Astrocyte (in vitro differentiated cells and primary cell): ENCODE data around the gene GNAQ. TPM values are rescaled to one million over a fixed set of nuclear protein-coding genes. Genes with fewer than 3 reads are reported as not detected.

Source experiments
- DNase-seq: peaks from one replicate; pipeline ENCODE4 v3.0.0-alpha.2; 2010; ENCODE audit warnings: low read depth
- FAIRE-seq: peaks from 2 replicates; lab custom pipeline; 2011; peaks lifted over from hg19 to GRCh38; lab: Jason Lieb, UNC
- H2AFZ ChIP-seq: 2 replicates; pipeline ENCODE4 v1.6.0; 2012; ENCODE audit warnings: low read depth, low read length, inconsistent platforms
- H3K27ac ChIP-seq: 2 replicates; pipeline ENCODE4 v1.5.1; 2011; ENCODE audit warnings: low read depth, low read length, inconsistent platforms
- H3K27me3 ChIP-seq: 2 replicates; pipeline ENCODE4 v1.6.0; 2011; ENCODE audit warnings: low read length, inconsistent platforms; ENCODE audit not compliant: insufficient read depth
- H3K36me3 ChIP-seq: 2 replicates; pipeline ENCODE4 v1.5.1; 2011; ENCODE audit warnings: low read length, inconsistent platforms; ENCODE audit not compliant: insufficient read depth
- H3K4me1 ChIP-seq: 2 replicates; pipeline ENCODE4 v1.5.1; 2011; ENCODE audit warnings: low read length, inconsistent platforms; ENCODE audit not compliant: insufficient read depth
- H3K4me2 ChIP-seq: 2 replicates; pipeline ENCODE4 v1.6.0; 2012; ENCODE audit warnings: low read length, inconsistent platforms
- H3K4me3 ChIP-seq: 2 replicates; pipeline ENCODE4 v1.5.1; 2011; ENCODE audit warnings: low read depth, mild to moderate bottlenecking, low read length, inconsistent platforms; ENCODE audit not compliant: insufficient read depth
- H3K79me2 ChIP-seq: 2 replicates; pipeline ENCODE4 v1.6.0; 2012; ENCODE audit warnings: mild to moderate bottlenecking, low read length, inconsistent platforms; ENCODE audit not compliant: insufficient read depth
- H3K9ac ChIP-seq: 2 replicates; pipeline ENCODE4 v1.6.0; 2012; ENCODE audit warnings: mild to moderate bottlenecking, low read length, inconsistent platforms
- H3K9me3 ChIP-seq: 2 replicates; pipeline ENCODE4 v1.5.1; 2012; ENCODE audit warnings: low read depth, mild to moderate bottlenecking, low read length, inconsistent platforms; ENCODE audit not compliant: insufficient read depth
- H4K20me1 ChIP-seq: 2 replicates; pipeline ENCODE4 v1.6.0; 2012; ENCODE audit warnings: low read length, inconsistent platforms; ENCODE audit not compliant: insufficient read depth
- H3K27ac Mint-ChIP-seq: one replicate; pipeline ENCODE4 v1.8.0; 2021; ENCODE audit warnings: mild to moderate bottlenecking, mixed read lengths; ENCODE audit not compliant: unreplicated experiment
- H3K27me3 Mint-ChIP-seq: one replicate; pipeline ENCODE4 v1.8.0; 2021; ENCODE audit warnings: low read depth, mixed read lengths; ENCODE audit not compliant: unreplicated experiment
- H3K36me3 Mint-ChIP-seq: one replicate; pipeline ENCODE4 v1.8.0; 2021; ENCODE audit warnings: low read depth, mixed read lengths; ENCODE audit not compliant: unreplicated experiment
- H3K4me1 Mint-ChIP-seq: one replicate; pipeline ENCODE4 v1.8.0; 2021; ENCODE audit warnings: low read depth, mixed read lengths; ENCODE audit not compliant: unreplicated experiment
- H3K4me3 Mint-ChIP-seq: one replicate; pipeline ENCODE4 v1.8.0; 2021; ENCODE audit warnings: mild to moderate bottlenecking, moderate library complexity, mixed read lengths; ENCODE audit not compliant: unreplicated experiment
- H3K9me3 Mint-ChIP-seq: one replicate; pipeline ENCODE4 v1.8.0; 2021; ENCODE audit warnings: mild to moderate bottlenecking, mixed read lengths; ENCODE audit not compliant: unreplicated experiment
- EZH2 ChIP-seq: IDR thresholded peaks from 2 replicates; pipeline ENCODE4 v1.6.1; 2012; ENCODE audit warnings: mild to moderate bottlenecking, low read length, inconsistent platforms; ENCODE audit not compliant: insufficient read depth
- total RNA-seq: library from RNA; stranded (reverse); gene quantifications from 2 replicates; pipeline ENCODE4 v1.2.1, GENCODE V29; 2021
- TF ChIP-seq, protein P1 (sequence below): IDR thresholded peaks from 2 replicates; pipeline ENCODE4 v1.5.1; 2011; ENCODE audit warnings: low read depth, mild to moderate bottlenecking, inconsistent platforms, low read length, moderate library complexity; ENCODE audit not compliant: insufficient read depth

Gene GNAQ
- total RNA-seq, 1 donor from 2014 or later = 74.9 TPM

DNA sequence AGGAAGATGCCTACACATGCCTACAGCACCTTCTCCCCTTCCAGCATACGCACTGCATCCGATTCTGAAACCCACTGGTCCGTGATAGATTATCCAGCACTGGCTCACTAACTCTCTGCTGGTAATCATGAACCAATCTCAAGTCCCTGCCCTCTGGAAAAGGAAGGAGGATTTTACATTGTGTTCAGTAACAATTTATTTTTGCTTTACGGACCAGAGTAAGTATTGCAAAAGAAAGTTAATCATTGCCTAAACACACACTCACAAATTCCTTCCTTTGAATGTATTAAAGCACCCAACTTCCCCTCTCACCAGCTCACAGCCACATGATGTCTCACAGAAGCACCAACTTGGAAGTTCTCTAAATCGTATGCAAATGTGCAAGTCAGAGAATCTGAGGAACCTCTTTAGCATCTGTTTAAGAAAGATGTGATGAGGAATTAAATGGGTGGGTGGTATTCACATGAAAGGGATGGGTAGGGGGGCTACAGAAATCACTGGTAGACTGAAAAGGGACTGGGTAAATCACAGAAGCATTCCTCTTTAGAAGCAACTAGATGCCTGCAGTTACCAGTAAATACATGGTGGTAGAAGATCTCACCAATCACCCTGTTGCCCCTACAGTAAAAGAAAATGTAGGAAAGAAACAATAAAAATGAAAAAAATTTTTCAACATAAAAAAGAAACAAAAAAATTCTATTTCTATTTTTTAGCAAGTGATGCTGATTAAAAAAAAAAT lies 8.4 kb downstream of the GNAQ start:
- Histone ChIP-seq H3K79me2 (peaks cover 98% of the 10 kb centered on the region), H3K4me3 (no peak overlapping the region), H3K27me3 (no peaks in the 10 kb centered on the region), H3K27ac (peak overlapping the region; percentile 29), H2AFZ (no peak overlapping the region), H3K4me1 (peaks cover 27% of the 10 kb centered on the region), H3K9me3 (no peaks in the 10 kb centered on the region), H3K36me3 (no peaks in the 10 kb centered on the region), H4K20me1 (peaks cover 72% of the 10 kb centered on the region), H3K9ac (peak overlapping the region; percentile 40), H3K4me2 (peak overlapping the region; percentile 67)
- Mint-ChIP-seq H3K27ac (peak overlapping the region; percentile 66), H3K4me3 (no peak overlapping the region), H3K9me3 (no peaks in the 10 kb centered on the region), H3K36me3 (peaks cover 7% of the 10 kb centered on the region), H3K27me3 (no peaks in the 10 kb centered on the region), H3K4me1 (peaks cover 47% of the 10 kb centered on the region)
- FAIRE-seq (peak; percentile 65), DNase-seq (peak; percentile 83)
- TF ChIP-seq EZH2 = no peak
- TF ChIP-seq, protein P1, sequence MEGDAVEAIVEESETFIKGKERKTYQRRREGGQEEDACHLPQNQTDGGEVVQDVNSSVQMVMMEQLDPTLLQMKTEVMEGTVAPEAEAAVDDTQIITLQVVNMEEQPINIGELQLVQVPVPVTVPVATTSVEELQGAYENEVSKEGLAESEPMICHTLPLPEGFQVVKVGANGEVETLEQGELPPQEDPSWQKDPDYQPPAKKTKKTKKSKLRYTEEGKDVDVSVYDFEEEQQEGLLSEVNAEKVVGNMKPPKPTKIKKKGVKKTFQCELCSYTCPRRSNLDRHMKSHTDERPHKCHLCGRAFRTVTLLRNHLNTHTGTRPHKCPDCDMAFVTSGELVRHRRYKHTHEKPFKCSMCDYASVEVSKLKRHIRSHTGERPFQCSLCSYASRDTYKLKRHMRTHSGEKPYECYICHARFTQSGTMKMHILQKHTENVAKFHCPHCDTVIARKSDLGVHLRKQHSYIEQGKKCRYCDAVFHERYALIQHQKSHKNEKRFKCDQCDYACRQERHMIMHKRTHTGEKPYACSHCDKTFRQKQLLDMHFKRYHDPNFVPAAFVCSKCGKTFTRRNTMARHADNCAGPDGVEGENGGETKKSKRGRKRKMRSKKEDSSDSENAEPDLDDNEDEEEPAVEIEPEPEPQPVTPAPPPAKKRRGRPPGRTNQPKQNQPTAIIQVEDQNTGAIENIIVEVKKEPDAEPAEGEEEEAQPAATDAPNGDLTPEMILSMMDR = no peak

GRCh38 chr9:78021697-78022096 lies 9.9 kb downstream of the GNAQ start:
- Histone ChIP-seq H4K20me1 (peaks cover 64% of the 10 kb centered on the region), H2AFZ (no peak overlapping the region), H3K27ac (no peak overlapping the region), H3K9me3 (no peaks in the 10 kb centered on the region), H3K4me2 (peak overlapping the region; percentile 67), H3K4me3 (peak overlapping the region; percentile 16), H3K36me3 (no peaks in the 10 kb centered on the region), H3K27me3 (no peaks in the 10 kb centered on the region), H3K79me2 (peaks cover 98% of the 10 kb centered on the region), H3K4me1 (peaks cover 23% of the 10 kb centered on the region), H3K9ac (no peak overlapping the region)
- H3K9me3 Mint-ChIP-seq = no peaks in the 10 kb centered on the region
- peak overlapping the region; percentile 67 for H3K4me3 Mint-ChIP-seq
- no peaks in the 10 kb centered on the region for H3K27me3 Mint-ChIP-seq
- TF ChIP-seq EZH2 = no peak
- TF ChIP-seq, protein P1 = peak; percentile 13
- H3K36me3 Mint-ChIP-seq = peaks cover 7% of the 10 kb centered on the region
- no peak overlapping the region for H3K27ac Mint-ChIP-seq
- DNase-seq (no peak), FAIRE-seq (no peak)
- H3K4me1 Mint-ChIP-seq = peaks cover 46% of the 10 kb centered on the region

DNA sequence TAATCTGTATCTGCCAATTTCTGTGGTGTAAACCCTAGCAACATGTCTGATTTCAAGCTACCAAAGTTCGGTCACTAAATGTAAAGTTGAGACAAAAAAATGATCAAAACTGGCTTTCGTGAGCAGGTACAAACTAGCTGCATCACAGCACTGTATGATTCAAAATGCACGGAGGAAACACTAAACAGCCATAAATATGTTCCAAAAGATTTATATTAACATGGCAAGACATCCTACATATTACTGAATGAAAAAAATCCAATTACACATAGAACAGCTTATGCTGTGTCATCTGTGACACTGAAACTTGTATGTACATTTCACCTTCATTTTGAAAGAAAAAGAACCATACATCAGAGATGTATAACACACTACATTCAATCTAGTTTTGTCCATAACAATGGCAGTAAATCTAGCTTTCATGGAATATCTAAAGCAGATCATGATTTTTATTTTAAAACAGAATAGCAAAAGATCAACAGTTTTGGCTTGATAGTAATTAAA lies 14.4 kb downstream of the GNAQ start:
- no peak for FAIRE-seq
- no peaks in the 10 kb centered on the region for H3K9me3 Mint-ChIP-seq
- no peak overlapping the region for H3K27ac ChIP-seq

More for the DNA sequence above, 14.4 kb downstream of the GNAQ start:
- peaks cover 7% of the 10 kb centered on the region for H3K36me3 Mint-ChIP-seq
- H3K4me1 Mint-ChIP-seq = peaks cover 37% of the 10 kb centered on the region
- Histone ChIP-seq H3K4me2 (no peak overlapping the region), H3K4me1 (peaks cover 25% of the 10 kb centered on the region), H3K4me3 (no peak overlapping the region), H3K36me3 (no peaks in the 10 kb centered on the region), H3K9me3 (no peaks in the 10 kb centered on the region), H3K9ac (no peak overlapping the region), H2AFZ (no peak overlapping the region), H3K79me2 (peaks cover 97% of the 10 kb centered on the region), H4K20me1 (peaks cover 46% of the 10 kb centered on the region), H3K27me3 (no peaks in the 10 kb centered on the region)
- H3K27me3 Mint-ChIP-seq = no peaks in the 10 kb centered on the region
- DNase-seq = no peak
- H3K27ac Mint-ChIP-seq = no peak overlapping the region
- TF ChIP-seq, protein P1 = no peak
- TF ChIP-seq EZH2 = no peak
- no peak overlapping the region for H3K4me3 Mint-ChIP-seq
